H4 (cell line): ENCODE measurements around the gene PPP1CA. TPM values are rescaled to one million over a fixed set of nuclear protein-coding genes. Genes with fewer than 3 reads are reported as not detected.
A peak's percentile ranks its signal among the peaks of the same experiment; 100 is the strongest.
"Not testable (repeated sequence)": the region's sequence is repeated elsewhere in the genome, so short reads cannot be mapped to it uniquely, and the experiment has no call there.

Source experiments
- DNase-seq: peaks from one replicate; pipeline ENCODE4 v3.0.0-alpha.2; 2015; ENCODE audit warnings: low spot score
- total RNA-seq: library from RNA; depleted of rRNA; stranded (reverse); fragments of >200 nt; shearing (Covaris generic); gene quantifications from 2 replicates; pipeline ENCODE4 v1.2.3, GENCODE V29; 2014

PPP1CA gene
- total RNA-seq, 1 experiment from 2014 or later: 212 TPM

DNA sequence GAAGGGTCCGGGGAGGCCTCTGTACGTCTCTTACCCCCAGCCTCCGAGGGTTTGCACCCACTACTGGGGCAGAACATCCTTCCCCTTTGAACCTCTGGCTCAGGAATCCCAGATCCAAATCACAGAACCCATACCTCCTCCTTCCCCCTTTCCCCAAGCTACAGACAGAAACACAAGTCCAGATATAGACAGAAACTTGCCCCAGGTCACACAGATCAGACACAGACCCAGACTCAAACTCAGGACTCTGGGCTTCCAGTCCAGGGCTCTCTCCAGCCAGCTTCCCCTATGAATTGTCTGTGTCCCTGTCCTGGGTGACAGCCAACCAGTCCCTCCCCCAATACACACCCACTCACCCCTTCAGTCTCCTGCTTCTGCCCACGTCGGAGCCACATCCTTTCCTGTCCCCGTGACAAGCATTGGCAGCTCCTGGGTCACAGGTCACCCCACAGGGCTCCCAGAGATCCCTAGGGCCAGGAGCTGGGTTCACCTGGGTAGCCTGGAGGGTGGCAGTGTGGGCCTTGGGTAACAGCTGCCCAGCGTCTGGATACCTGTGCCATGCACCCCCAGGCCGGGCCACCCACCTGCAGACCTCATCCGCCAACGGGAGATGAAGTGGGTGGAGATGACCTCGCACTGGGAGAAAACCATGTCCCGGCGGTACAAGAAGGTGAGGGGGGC, 3.0 kb upstream of the PPP1CA start:
- no peak for DNase-seq

DNA sequence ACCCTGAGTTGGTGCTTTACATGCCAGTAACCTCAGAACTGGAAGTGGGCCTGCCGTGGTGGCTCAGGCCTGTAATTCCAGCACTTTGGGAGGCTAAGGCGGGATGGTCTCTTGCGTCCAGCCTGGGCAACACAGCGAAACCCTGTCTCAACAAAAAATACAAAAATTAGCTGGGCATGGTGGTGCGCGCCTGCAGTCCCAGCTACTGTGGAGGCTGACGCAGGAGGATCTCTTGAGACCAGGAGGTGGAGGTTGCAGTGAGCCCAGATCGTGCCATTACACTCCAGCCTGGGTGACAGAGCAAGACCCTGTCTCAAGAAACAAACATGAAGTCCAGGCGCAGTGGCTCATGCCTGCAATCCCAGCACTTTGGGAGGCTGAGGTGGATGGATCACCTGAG, 1.4 kb upstream of the PPP1CA start:
- not testable (repeated sequence) for DNase-seq

DNA sequence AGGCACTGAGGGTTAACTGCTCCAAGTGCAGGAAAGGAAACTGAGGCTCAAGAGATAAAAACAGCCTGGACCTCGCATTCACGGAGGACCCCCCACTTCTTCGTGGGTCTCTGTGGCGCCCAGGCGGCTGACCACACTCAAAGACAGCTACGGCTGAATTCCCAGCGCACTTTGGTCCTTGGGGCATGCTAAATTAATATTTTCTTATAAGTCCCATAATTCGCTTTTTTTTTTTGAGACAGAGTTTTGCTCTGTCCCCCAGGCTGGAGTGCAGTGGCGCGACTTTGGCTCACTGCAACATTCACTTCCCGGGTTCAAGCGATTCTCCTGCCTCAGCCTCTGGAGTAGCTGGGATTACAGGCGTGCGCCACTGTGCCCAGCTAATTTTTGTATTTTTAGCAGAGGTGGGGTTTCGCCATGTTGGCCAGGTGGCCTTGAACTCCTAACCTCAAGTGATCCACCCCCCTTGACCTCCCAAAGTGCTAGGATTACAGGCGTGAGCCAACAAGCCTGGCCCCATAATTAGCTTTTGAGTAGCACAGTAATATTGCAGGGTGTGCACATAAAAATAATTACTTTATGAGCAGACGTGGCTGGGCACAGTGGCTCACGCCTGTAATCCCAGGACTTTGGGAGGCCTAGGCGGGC, 658 bp upstream of the PPP1CA start:
- DNase-seq: not testable (repeated sequence)

DNA sequence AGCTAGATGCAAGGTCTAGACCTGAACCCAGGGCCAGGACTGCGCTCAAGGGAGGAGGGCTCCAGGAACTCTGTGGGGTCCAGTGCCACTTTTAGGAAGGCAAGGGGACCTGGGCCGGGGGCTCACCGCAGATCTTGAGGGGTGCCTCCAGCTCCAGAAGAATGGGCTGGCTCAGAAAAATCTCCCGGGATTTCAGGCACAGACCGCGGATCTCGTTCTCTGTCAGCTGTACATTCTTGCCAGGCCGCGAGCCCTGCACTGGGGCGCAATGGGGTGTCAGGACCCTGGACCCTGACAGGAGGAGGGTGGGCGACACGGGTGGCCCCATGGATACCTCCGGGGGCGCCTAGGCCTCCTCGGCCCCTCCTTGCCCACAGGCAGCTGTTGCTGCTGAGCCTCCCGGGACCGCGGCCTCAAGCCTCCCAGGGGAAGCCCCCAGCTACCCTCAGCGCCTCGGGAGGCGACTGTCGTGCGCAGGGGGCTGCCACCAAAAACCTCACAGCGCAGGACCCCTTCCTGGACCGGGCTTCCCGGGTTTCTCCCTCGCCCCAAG, 640 bp downstream of the PPP1CA start:
- DNase-seq: no peak

DNA sequence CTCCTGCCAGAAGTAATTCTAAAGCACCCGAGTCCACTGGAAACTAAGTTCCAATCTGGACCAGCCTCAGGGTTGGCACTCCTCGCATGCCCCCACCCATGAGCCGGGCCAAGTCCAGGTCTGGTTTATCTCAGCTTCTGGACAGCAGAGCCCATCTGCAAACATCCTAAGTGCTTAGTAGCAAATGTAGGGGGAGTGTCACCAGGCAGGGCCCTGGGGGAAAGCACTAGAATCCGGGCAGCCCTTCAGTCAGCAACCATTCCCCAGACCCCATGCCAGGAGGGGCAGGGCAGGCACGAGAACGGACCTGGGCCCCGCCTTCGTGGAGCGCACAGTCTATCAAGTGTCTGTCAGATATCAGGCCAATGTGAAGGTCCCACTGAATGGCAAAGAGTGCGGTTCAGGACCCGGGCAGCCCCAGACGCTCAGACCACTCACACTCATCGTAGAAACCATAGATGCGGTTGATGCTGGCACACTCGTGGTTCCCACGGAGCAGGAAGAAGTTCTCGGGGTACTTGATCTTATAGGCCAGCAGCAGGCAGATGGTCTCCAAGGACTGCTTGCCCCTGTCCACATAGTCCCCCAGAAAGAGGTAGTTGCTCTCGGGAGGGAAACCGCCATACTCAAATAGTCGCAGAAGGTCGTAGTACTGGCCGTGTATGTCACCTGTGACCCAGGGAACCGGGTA, 1.3 kb downstream of the PPP1CA start:
- no peak for DNase-seq

DNA sequence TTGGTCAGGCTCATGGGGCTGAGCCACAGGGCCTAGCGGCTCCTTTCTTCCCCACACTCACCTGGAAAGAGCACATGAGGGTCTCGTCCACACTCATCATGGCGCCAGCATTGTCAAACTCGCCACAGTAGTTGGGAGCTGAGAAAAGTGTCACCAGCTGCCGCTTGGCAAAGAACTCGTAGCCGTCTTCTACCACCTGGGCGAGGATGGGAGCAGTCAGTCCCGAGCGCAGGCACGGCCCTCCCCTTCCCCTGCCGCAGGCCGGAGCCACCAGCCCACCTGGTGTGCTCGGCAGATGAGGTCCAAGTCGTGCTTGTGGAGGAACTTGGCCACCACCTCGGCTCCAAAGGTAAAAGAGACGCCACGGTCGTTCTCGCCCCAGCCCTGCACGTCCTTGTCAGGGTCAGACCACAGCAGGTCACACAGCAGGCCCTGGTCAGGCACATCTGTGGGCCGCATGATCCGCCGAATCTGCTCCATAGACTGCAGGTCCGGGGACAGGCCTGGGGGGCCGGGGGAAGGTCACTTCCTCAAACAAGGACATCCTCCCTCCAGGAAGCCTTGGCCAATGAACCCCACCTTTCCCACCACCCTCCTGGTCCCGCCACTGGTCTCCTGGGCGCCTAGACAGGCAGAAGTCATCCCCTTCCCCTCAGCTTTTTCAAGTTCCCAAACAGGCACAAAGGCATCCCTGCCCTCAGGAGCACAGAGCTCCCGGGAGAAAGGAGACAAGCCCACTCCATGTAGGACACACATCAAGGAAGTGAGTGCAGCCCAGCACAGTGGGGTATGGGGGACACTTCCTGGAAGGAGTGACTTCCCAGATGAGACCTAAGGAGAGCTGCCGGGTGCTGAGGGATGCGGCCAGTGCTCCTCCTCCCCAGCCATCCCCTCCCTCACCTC, 2.7 kb downstream of the PPP1CA start:
- DNase-seq: no peak

DNA sequence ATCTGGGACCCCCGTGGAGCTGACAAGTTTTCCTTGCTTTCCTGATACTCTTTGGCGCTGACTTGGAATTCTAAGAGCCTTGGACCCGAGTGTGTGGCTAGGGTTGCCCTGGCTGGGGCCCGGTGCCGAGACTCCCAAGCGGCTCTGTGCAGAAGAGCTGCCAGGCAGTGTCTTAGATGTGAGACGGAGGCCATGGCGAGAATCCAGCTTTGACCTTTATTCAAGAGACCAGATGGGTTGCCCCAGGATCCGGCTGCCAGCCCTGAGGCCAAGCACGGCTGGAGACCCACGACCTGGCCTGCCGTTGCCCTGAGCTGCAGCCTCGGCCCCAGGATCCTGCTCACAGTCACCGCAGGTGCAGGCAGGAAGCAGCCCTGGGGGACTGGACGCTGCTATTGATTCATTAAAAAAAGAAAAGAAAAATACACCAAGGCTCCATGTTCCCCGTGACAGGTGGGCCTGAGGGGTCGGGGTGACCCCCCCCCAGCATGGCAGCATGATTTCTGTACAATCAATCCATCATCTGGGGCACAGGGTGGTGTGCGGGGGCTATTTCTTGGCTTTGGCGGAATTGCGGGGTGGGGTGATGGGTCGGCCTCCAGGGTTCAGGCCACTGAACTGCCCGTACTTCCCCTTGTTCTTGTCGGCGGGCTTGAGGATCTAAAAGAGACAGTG, 3.5 kb downstream of the PPP1CA start:
- DNase-seq: no peak

DNA sequence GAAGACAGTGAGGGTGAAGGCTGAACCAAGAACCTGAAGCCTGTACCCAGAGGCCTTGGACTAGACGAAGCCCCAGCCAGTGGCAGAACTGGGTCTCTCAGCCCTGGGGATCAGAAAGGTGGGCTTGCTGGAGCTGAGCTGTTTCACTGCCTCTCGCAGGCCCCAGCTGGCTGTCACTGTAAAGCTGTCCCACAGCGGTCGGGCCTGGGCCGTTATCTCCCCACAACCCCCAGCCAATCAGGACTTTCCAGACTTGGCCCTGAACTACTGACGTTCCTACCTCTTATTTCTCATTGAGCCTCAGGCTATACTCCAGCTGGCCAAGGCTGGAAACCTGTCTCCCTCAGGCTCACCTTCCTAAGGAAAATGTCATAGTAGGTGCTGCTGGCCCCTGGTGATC, 4.1 kb downstream of the PPP1CA start:
- no peak for DNase-seq

DNA sequence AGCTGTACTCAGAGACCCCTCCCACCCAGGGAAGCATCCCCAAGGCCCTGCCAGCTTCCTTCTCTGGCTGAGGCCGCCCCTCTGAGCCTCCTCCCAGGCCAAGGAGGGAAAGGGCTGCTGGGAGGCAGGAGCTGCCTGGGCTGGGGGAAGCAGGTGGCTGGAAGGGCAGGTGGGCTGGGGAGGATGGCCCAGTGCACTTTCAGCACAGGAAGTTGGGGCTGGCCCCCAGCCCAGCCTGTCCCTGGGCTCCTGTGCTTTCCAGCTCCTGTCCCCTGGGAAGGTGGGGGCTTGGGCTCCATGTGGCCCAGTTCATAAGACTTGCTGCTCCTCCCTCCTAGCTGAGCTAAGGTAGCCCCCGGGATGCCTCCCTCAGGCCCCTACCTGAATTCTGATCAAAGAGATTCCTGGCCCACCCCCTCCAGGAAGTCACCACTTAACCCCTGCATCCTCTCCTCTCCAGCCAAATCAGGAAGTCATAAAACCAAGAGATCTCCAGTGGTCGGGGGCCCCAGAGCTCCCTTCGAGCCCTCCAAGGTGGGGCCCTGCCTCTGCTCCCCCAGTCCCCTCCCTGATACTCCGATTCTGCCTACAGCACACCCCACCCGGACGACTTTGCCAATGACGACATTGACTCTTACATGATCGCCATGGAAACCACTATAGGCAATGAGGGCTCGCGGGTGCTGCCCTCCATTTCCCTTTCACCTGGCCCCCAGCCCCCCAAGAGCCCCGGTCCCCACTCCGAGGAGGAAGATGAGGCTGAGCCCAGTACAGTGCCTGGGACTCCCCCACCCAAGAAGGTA, 4.9 kb downstream of the PPP1CA start:
- DNase-seq: no peak

DNA sequence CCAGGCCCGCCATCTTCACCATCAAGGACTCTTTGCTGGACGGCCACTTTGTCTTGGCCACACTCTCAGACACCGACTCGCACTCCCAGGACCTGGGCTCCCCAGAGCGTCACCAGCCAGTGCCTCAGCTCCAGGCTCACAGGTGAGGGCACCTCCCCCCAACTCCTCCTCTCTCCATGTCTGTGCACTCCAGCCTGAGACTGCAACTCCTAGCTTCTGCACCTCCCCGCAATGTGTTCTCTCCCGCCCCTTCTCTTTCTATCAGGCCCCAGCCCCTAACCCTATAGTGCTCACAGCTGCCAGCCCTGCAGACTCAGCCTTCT, 5.4 kb downstream of the PPP1CA start:
- DNase-seq: no peak

DNA sequence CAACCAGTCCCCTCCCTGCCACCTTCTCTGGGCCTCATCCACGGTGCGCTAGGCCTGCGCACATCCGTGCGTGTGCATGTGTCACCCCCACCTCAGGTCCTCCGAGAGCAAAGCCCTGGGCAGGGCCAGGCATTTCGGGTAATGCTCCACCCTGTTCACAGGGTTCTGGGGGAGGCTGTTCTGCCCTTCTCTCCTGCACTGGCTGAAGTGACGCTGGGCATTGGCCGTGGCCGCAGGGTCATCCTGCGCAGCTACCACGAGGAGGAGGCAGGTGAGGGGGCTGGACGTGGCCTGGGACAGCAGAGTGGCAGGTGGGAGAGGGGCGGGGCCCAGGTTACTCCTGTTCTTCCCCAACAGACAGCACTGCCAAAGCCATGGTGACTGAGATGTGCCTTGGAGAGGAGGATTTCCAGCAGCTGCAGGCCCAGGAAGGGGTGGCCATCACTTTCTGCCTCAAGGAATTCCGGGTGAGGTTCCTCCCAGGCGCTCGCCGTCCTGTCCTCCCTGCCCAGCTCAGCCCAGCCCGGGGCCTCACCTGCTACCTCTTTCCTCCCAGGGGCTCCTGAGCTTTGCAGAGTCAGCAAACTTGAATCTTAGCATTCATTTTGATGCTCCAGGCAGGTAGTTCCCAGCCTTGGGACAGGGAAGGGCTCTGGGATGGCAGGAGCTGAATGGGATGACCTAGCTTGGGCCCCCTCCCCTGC, 6.0 kb downstream of the PPP1CA start:
- no peak for DNase-seq

DNA sequence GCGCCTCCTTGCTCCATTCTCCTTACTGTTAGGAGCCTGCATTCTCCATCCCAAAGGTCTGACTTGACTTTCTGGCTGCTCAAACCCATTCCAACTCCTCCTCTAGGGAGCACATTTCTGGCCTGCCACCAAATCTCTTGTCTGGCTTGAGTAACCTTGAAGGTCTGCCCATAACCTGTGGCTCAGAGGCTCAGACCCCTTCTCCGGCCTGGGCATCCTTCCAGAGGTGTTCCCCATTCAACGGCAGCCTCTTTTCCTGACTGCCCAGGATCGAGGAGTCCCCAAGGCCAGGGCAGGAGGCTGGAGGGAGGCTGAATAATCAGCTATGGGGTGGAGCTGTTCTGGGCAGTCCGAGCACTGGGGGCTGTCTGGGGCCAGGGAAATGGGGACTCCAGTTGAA, 7.7 kb downstream of the PPP1CA start:
- DNase-seq: no peak

DNA sequence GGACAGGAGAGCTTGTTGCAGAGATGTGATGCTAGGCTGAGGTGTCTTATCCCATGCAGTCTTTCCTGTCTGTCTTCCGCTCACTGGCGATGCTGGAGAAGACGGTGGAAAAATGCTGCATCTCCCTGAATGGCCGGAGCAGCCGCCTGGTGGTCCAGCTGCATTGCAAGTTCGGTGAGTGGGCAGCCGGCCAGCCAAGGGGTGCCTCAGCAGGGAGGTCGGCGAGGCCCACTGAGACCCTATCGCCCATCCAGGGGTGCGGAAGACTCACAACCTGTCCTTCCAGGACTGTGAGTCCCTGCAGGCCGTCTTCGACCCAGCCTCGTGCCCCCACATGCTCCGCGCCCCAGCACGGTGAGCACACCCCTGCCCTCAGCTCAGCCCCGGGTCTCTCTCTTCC, 8.2 kb downstream of the PPP1CA start:
- DNase-seq: no peak

DNA sequence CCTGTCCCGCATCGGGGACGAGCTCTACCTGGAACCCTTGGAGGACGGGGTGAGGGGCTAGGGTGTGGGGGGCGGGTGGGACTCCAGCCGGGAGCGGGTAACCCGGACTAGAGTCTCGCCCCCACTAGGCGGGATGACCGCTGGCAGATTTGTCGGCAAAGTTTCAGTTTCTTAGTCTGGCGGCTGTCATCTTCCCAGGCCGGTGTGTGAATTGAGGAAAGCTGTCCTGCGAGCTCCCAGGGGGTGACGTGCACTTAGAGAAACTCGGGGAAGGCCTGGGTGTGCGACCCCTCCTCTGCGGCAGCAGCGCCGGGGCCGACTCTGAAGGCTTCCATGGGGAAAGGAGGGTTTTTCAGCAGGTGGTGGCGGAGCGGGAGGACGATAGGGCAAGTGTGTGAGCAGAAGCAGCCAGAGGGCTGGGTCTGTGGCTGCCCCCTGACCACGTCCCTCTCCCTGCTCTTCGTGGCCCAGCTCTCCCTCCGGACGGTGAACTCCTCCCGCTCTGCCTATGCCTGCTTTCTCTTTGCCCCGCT, 9.4 kb downstream of the PPP1CA start:
- DNase-seq: no peak

DNA sequence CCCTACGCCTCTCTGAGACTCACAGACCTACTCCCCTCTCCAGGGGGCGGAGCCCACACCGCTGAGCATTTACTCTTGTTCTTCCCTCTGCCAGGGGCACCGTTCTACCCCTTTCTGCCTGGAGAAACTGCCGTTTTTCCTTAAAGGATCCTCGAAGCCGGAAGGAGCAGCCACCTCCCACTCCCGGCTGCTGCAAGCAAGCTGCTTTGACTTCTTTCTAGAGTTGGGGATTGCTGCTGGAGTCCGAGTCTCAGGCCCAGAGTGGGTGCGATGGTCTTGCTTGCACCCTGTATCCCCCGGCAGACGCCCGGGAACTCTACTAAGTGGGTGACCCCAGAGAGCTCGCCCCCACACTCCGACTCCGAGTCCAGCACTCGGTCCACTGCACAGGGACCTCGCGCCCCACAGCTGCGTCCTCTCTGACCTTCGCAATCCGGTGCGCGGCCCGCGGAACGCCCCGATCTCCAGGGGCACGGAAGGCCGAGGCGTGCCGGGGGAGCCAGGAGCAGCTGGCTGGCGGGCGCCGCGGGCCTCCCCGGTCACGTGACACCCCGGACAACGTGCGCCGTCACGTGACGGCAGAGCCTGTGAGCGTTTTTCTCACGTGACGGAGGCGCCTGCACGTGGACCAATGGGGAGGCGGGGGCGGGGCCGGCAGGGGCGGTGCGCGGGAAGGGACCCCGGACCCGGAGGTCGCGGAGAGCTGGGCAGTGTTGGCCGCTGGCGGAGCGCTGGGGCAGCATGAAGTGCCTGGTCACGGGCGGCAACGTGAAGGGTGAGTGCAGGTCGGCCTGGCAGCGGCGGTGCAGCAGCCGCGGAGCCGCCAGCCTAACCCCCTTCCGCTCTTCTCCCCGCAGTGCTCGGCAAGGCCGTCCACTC, 10.1 kb downstream of the PPP1CA start, which contains the start of gene RAD9A:
TSS of gene RAD9A (plus strand) at position 683 of the 879 bp plus-strand sequence. CDS start at position 742, 59 bp downstream.
- peak; percentile 91 for DNase-seq

DNA sequence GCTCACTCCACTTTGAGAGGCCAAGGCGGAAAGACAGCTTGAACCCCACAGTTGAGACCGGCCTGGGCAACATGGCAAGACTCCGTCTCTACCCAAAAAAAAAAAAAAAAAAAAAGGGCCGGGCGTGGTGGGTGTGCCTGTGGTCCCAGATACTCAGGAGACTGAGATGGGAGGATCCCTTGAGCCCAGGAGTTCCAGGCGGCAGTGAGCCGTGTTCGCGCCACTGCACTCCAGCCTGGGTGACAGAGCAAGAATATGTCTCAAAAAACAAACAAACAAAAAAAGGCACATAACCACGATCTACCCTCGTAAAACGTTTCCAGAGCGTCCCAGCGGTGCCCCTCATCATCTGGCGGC, 10.7 kb downstream of the PPP1CA start:
- DNase-seq: no peak

DNA sequence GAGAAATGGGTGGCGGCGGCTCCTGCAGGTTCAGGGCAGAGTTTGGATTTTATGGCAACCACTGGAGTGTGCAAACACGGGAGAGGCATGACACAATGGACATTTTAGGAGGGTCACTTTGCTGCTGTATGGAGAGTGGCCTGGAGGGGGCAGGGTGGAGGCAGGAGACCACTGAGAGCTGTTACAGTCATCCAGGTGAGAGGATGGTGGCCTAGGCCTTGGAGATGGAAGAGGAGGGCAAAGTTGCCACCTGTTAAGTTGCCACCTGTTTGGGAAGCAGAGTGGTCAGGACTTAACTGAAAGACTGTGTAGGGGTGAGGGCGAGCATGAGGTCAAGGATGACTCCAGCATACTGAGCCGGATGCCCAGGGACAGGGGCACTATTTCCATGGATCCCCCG, 12.2 kb downstream of the PPP1CA start:
- DNase-seq: no peak

DNA sequence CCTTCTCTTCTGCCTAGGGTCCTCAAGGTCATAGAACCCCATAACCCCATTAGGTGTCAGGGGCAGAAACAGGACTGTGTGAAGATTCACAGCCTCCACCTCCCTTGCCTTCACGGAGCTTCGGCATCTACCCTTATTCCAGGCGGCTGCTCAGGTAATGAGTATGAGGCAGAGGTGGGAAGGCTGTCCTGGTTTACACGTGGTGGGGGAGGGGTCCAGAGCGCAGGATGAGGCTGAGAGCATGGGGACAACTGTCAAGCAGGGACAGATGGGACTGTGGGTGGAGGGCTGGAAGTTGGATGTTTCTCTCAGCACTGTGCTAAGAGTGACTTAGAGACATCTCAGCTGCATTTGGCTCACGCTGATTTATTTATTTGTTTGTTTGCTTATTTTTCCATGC, 14.1 kb downstream of the PPP1CA start:
- no peak for DNase-seq

DNA sequence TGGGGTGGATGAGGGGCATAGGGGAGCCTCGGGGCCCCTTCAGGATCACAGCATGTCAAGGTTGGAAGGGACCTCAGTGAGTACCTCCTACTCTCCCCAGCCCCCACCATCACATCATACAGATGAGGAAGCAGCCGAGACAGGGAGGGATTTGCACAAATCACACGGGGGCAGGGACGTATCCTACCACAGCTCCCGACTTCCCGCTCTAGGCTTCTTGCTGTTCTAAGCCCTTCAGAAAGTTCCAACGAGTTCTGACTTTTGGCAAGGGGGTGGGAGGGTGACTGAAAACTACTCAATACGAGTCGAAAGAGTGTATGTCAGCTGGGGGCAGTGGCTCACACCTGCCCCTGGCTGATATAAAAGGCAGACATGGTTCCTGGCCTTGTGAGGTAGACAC, 14.6 kb downstream of the PPP1CA start:
- no peak for DNase-seq
